K562 (cell line): ENCODE data around the gene SCART1. TPM values are rescaled to one million over a fixed set of nuclear protein-coding genes. Genes with fewer than 3 reads are reported as not detected.

Experiments
- ATAC-seq: fragments of 200-7000 bp; cut with Tn5 transposase; 3 replicates; pipeline ENCODE4 v1.9.1; 2020; ENCODE audit warnings: moderate library complexity
- BruUV-seq: library from RNA; stranded (reverse); fragments of 400-500 nt; replicated peaks from 2 replicates; lab custom pipeline; 2021; lab: Mats Ljungman, UMichigan
- CTCF ChIA-PET: fragments of 300-600 bp; formaldehyde crosslinking; extraction: SDS; loops from one replicate; lab custom pipeline; 2021; ENCODE audit warnings: low intra/inter-chr PET ratio; lab: Yijun Ruan, JAX
- POLR2A ChIA-PET: fragments of 300-600, 350-650 bp; sonication (Branson Sonifier 250); formaldehyde crosslinking; extraction: SDS; loops from one replicate; lab custom pipeline; 2021; ENCODE audit warnings: antibody characterized with exemption, inconsistent platforms; lab: Yijun Ruan, JAX
- DNase-seq, 4 experiments: peaks; one replicate each; pipeline versions ENCODE4 v3.0.0 to v3.0.0-alpha.2; 2011 to 2018; ENCODE audit warnings: low spot score in 3 of 4, mixed read lengths in 3 of 4; ENCODE audit errors: extremely low read depth in 1 of 4
- FAIRE-seq: peaks from 2 replicates; lab custom pipeline; 2011; peaks lifted over from hg19 to GRCh38; lab: Jason Lieb, UNC
- H2AFZ ChIP-seq: 2 replicates; pipeline ENCODE4 v1.6.0; 2011; ENCODE audit warnings: low read depth, low read length, control low read depth, inconsistent platforms
- H3K27ac ChIP-seq: fragments of 200-600 bp; 3 replicates; pipeline ENCODE4 v1.8.0; 2011; ENCODE audit warnings: low read depth, mild to moderate bottlenecking, control low read depth, inconsistent platforms, low read length, moderate library complexity, mixed read lengths; ENCODE audit errors: extremely low read depth
- H3K27me3 ChIP-seq, 2 experiments: fragments of 300-600 bp in 1 of 2; 2 replicates in 1 of 2; 3 replicates in 1 of 2; pipeline versions ENCODE4 v1.6.0 to v1.8.0; 2011; ENCODE audit warnings: inconsistent platforms in 2 of 2, low read length in 2 of 2, mild to moderate bottlenecking in 1 of 2, mixed read lengths in 1 of 2, moderate library complexity in 1 of 2; ENCODE audit not compliant: control insufficient read depth in 2 of 2, insufficient read depth in 2 of 2
- H3K36me3 ChIP-seq: fragments of 300-600 bp; 3 replicates; pipeline ENCODE4 v1.8.0; 2011; ENCODE audit warnings: mild to moderate bottlenecking, low read length, inconsistent platforms; ENCODE audit not compliant: control insufficient read depth, insufficient read depth
- H3K4me1 ChIP-seq, 2 experiments: fragments of 200-600 bp in 1 of 2; replicated peaks in 1 of 2; 2 replicates in 1 of 2; 3 replicates in 1 of 2; pipeline versions ENCODE4 v1.5.1 to v1.8.0; 2011; ENCODE audit warnings: inconsistent platforms in 2 of 2, low read length in 2 of 2, mild to moderate bottlenecking in 1 of 2, mixed read lengths in 1 of 2, moderate library complexity in 1 of 2; ENCODE audit not compliant: control insufficient read depth in 2 of 2, insufficient read depth in 2 of 2
- H3K4me2 ChIP-seq: 2 replicates; pipeline ENCODE4 v1.6.1; 2011; ENCODE audit warnings: low read length, control low read depth, inconsistent platforms, mixed read lengths; ENCODE audit not compliant: insufficient read depth
- H3K4me3 ChIP-seq: fragments of 200-600 bp; sonication (generic), shearing (Covaris generic); 2 replicates; pipeline ENCODE4 v1.5.1; 2016; ENCODE audit warnings: control low read depth, inconsistent platforms
- H3K79me2 ChIP-seq: fragments of 200-600 bp; 3 replicates; pipeline ENCODE4 v1.8.0; 2011; ENCODE audit warnings: low read length, inconsistent platforms; ENCODE audit not compliant: control insufficient read depth, insufficient read depth
- H3K9ac ChIP-seq, 2 experiments: 2 replicates each; pipeline versions ENCODE4 v1.6.0 to v1.6.1; 2011; ENCODE audit warnings: low read depth in 2 of 2, low read length in 2 of 2, control low read depth in 1 of 2, inconsistent platforms in 1 of 2, mild to moderate bottlenecking in 1 of 2, mixed read lengths in 1 of 2; ENCODE audit not compliant: insufficient read depth in 1 of 2
- H3K9me1 ChIP-seq: one replicate; pipeline ENCODE4 v1.6.0; 2011; ENCODE audit warnings: inconsistent platforms, mild to moderate bottlenecking, low read length, moderate library complexity; ENCODE audit not compliant: control insufficient read depth, insufficient read depth
- H3K9me3 ChIP-seq: replicated peaks from 2 replicates; pipeline ENCODE4 v1.5.1; 2011; ENCODE audit warnings: low read depth, low read length, inconsistent platforms; ENCODE audit not compliant: control insufficient read depth, insufficient read depth
- H4K20me1 ChIP-seq: replicated peaks from 2 replicates; pipeline ENCODE4 v1.6.1; 2011; ENCODE audit warnings: low read length, inconsistent platforms, mixed read lengths; ENCODE audit not compliant: control insufficient read depth, insufficient read depth
- CBFA2T2 ChIP-seq: fragments of 450-650 bp; conservative IDR thresholded peaks from 2 replicates; pipeline ENCODE4 v1.6.1; 2017; ENCODE audit warnings: mild to moderate bottlenecking
- CHD2 ChIP-seq: IDR thresholded peaks from 2 replicates; pipeline ENCODE4 v1.6.1; 2011; ENCODE audit warnings: low read depth, low read length
- CREB1 ChIP-seq, 2 experiments: sonication (generic) in 1 of 2; formaldehyde crosslinking in 1 of 2; IDR thresholded peaks; 2 replicates each; pipeline versions ENCODE4 v1.6.1 to v1.8.0; 2012 to 2022; ENCODE audit warnings: inconsistent platforms in 1 of 2, mild to moderate bottlenecking in 1 of 2, missing genetic modification reagents in 1 of 2, moderate library complexity in 1 of 2
- EZH2 ChIP-seq: IDR thresholded peaks from 2 replicates; pipeline ENCODE4 v1.6.1; 2012; ENCODE audit warnings: low read depth, mild to moderate bottlenecking, inconsistent platforms, low read length, borderline replicate concordance
- GATAD2A ChIP-seq: fragments of 450-650 bp; IDR thresholded peaks from 2 replicates; pipeline ENCODE4 v1.6.1; 2017
- HDAC8 ChIP-seq: fragments of 450-650 bp; IDR thresholded peaks from 2 replicates; pipeline ENCODE4 v1.6.1; 2016; ENCODE audit warnings: mild to moderate bottlenecking, missing genetic modification characterization, moderate library complexity, missing compliant biosample characterization
- MBD2 ChIP-seq: sonication (generic); IDR thresholded peaks from 2 replicates; pipeline ENCODE4 v1.6.1; 2016; ENCODE audit warnings: low read depth, borderline replicate concordance
- NCOA6 ChIP-seq: fragments of 450-650 bp; IDR thresholded peaks from 2 replicates; pipeline ENCODE4 v1.6.1; 2017; ENCODE audit warnings: mild to moderate bottlenecking
- PHF8 ChIP-seq: fragments of 200-600 bp; sonication (generic); IDR thresholded peaks from 2 replicates; pipeline ENCODE4 v1.6.1; 2012; ENCODE audit warnings: mixed run types, mild to moderate bottlenecking, inconsistent platforms, low read length, moderate library complexity, borderline replicate concordance
- RBM25 ChIP-seq: fragments of 200-400 bp; formaldehyde crosslinking; IDR thresholded peaks from 2 replicates; pipeline ENCODE4 v1.6.1; 2018; ENCODE audit warnings: low read length, low read depth, moderate library complexity; ENCODE audit not compliant: severe bottlenecking
- RFX5 ChIP-seq: IDR thresholded peaks from 2 replicates; pipeline ENCODE4 v1.6.1; 2011; ENCODE audit warnings: low read depth, mild to moderate bottlenecking, improper control_type of control experiment, low read length
- SMARCA4 ChIP-seq: fragments of 450-650 bp; IDR thresholded peaks from 2 replicates; pipeline ENCODE4 v1.6.1; 2016
- SP2 ChIP-seq: IDR thresholded peaks from 2 replicates; pipeline ENCODE4 v1.6.1; 2011; ENCODE audit warnings: mild to moderate bottlenecking, low read depth, low read length, moderate library complexity; ENCODE audit not compliant: poor library complexity, severe bottlenecking; ENCODE audit errors: extremely low read depth
- ZBTB1 ChIP-seq: sonication (generic); formaldehyde crosslinking; IDR thresholded peaks from 2 replicates; pipeline ENCODE4 v1.8.1; 2023; ENCODE audit warnings: missing genetic modification reagents, low read depth, mild to moderate bottlenecking, borderline replicate concordance
- ZNF134 ChIP-seq: fragments of 250-450 bp; sonication (Bioruptor Pico); conservative IDR thresholded peaks from 2 replicates; pipeline ENCODE4 v1.4.0; 2020
- ZNF586 ChIP-seq: fragments of 450-650 bp; formaldehyde crosslinking; conservative IDR thresholded peaks from 2 replicates; pipeline ENCODE4 v1.4.0; 2020; ENCODE audit warnings: mild to moderate bottlenecking, moderate library complexity
- ZNF780A ChIP-seq: fragments of 250-450 bp; sonication (Bioruptor Pico); IDR thresholded peaks from 2 replicates; pipeline ENCODE4 v1.5.0; 2021; ENCODE audit warnings: mild to moderate bottlenecking
- WGBS: fragments of 100-300 bp; shearing (Covaris generic); methylation state at CpG from one replicate; pipeline ENCODE4 v1.1.6; 2016; ENCODE audit warnings: low coverage, mixed read lengths; ENCODE audit not compliant: insufficient coverage; ENCODE audit errors: missing lambda C conversion rate; 5-methylcytosine and 5-hydroxymethylcytosine counted together
- in situ Hi-C: fragments of 300-500 bp; cut with MboI; formaldehyde crosslinking; loops from 4 replicates; pipeline ENCODE4 v1.15.0; 2018; ENCODE audit warnings: inconsistent platforms, mixed read lengths
- intact Hi-C: fragments of 100-400 bp; cut with micrococcal nuclease; formaldehyde crosslinking; loops from 2 replicates; pipeline ENCODE4 v1.14.2; 2022
- polyA plus RNA-seq, 8 experiments: library from polyadenylated mRNA; depleted of rRNA in 4 of 8; stranded (reverse) in 5 of 8; unstranded in 3 of 8; fragments of >200 nt; fragmentation: Nextera tagmentation in 2 of 8; fragmentation: Illumina TruSeq in 1 of 8; extraction: Ambion mirVana in 2 of 8; extraction: Trizol in 1 of 8; gene quantifications; 2 replicates each; pipeline versions ENCODE4 v1.2.1 to v1.2.3, GENCODE V29; 2011 to 2014; ENCODE audit warnings: inconsistent platforms in 1 of 8, missing spikeins in 1 of 8
- total RNA-seq, 7 experiments: library from RNA; depleted of rRNA in 6 of 7; stranded (reverse); fragments of >200 nt in 6 of 7; fragmentation: Illumina TruSeq in 2 of 7; extraction: Trizol in 2 of 7; gene quantifications; 2 replicates each; pipeline versions ENCODE4 v1.2.1 to v1.2.3, GENCODE V29; 2011 to 2021; ENCODE audit warnings: low replicate concordance in 1 of 7
- TF ChIP-seq, protein P1 (sequence below): sonication (generic); formaldehyde crosslinking; IDR thresholded peaks from 2 replicates; pipeline ENCODE4 v1.5.0; 2020; ENCODE audit warnings: missing genetic modification reagents
- TF ChIP-seq, protein P2 (sequence below): fragments of 450-650 bp; IDR thresholded peaks from 2 replicates; pipeline ENCODE4 v1.6.1; 2016; ENCODE audit warnings: mild to moderate bottlenecking

SCART1 gene
- total and polyA plus RNA-seq, 9 of the 15 experiments (the other 6 are each of a cell fraction or from before 2014, with no cell fraction given): 0.18 to 6.5 (median 4.5) TPM

DNA sequence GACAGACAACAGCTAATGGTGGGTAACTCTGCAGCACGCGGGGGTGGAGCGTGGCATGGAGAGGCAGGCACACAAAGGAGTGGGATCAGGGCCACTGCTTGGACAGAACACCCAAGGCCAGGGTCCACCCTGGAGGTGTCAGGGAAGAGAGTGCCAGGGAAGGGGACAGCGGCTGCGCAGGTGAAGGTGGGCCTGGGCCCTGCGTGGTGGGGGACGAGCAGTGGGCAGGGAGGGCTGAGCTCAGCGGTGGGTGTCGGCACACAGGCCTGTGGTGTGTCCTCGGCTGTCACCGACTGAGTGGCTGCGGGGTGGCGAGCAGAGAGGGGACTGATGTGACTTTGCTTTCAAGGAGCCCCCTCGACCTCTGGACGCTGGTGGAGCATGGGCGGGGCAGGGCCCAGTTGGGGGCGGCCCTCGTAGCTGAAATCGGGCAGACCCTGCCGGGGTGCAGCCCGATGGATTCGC, 8.4 kb upstream of the SCART1 start:
- FAIRE-seq: no peak

More for the DNA sequence above, 8.4 kb upstream of the SCART1 start:
- CTCF ChIA-PET: no interaction called here
- peaks cover 4% of the 10 kb centered on the region; the same call in 1 of the 2 replicates for H3K9me3 ChIP-seq
- H3K9ac ChIP-seq: no peak overlapping the region
- no peaks in the 10 kb centered on the region; a peak in 1 of 5 replicates for H3K27me3 ChIP-seq
- H3K79me2 ChIP-seq: no peaks in the 10 kb centered on the region
- H3K36me3 ChIP-seq: no peaks in the 10 kb centered on the region
- no TSS peak for BruUV-seq
- ATAC-seq: no peak
- no peaks in the 10 kb centered on the region for H3K9me1 ChIP-seq
- in situ Hi-C loops (no loop called here), intact Hi-C loops (no loop called here)
- peaks cover 0 to 12% of the 10 kb centered on the region in 2 experiments; a peak in 1 of 5 replicates for H3K4me1 ChIP-seq
- no peak overlapping the region for H3K27ac ChIP-seq
- POLR2A ChIA-PET: interaction anchor here (0.5 to 0.7 kb wide), 2 partner anchors 12 to 666 kb away, joined by 3 read pairs; no protein-coding TSS in a partner anchor
- 42% methylated on average over 19 of the region's 22 CpGs for WGBS
- no peaks in the 10 kb centered on the region for H4K20me1 ChIP-seq
- TF ChIP-seq MBD2 (no peak), ZNF780A (CRISPR knock-in tag) (no peak), CBFA2T2 (no peak), CREB1 (IDR thresholded peaks at IDR 0.05) (no peak), CREB1 (CRISPR knock-in tag; IDR thresholded peaks at IDR 0.05) (no peak), GATAD2A (no peak), RFX5 (no peak), ZNF586 (CRISPR knock-in tag) (no peak), CHD2 (no peak), NCOA6 (no peak), SP2 (no peak), PHF8 (no peak), RBM25 (no peak), SMARCA4 (no peak), ZNF134 (CRISPR knock-in tag) (no peak), ZBTB1 (no peak), HDAC8 (no peak), EZH2 (no peak)
- TF ChIP-seq, protein P1, sequence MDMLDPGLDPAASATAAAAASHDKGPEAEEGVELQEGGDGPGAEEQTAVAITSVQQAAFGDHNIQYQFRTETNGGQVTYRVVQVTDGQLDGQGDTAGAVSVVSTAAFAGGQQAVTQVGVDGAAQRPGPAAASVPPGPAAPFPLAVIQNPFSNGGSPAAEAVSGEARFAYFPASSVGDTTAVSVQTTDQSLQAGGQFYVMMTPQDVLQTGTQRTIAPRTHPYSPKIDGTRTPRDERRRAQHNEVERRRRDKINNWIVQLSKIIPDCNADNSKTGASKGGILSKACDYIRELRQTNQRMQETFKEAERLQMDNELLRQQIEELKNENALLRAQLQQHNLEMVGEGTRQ (CRISPR knock-in tag): no peak
- TF ChIP-seq, protein P2, sequence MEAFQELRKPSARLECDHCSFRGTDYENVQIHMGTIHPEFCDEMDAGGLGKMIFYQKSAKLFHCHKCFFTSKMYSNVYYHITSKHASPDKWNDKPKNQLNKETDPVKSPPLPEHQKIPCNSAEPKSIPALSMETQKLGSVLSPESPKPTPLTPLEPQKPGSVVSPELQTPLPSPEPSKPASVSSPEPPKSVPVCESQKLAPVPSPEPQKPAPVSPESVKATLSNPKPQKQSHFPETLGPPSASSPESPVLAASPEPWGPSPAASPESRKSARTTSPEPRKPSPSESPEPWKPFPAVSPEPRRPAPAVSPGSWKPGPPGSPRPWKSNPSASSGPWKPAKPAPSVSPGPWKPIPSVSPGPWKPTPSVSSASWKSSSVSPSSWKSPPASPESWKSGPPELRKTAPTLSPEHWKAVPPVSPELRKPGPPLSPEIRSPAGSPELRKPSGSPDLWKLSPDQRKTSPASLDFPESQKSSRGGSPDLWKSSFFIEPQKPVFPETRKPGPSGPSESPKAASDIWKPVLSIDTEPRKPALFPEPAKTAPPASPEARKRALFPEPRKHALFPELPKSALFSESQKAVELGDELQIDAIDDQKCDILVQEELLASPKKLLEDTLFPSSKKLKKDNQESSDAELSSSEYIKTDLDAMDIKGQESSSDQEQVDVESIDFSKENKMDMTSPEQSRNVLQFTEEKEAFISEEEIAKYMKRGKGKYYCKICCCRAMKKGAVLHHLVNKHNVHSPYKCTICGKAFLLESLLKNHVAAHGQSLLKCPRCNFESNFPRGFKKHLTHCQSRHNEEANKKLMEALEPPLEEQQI: no peak
- TF ChIP-seq, all 486 proteins: peak for 0
- Histone ChIP-seq H2AFZ (no peak overlapping the region), H3K4me2 (no peak overlapping the region), H3K4me3 (no peak overlapping the region)
- DNase-seq: no peak
